Renal cortex interstitium (tissue), 3 donors: ENCODE results near the gene LCE1F. TPM values are rescaled to one million over a fixed set of nuclear protein-coding genes. Genes with fewer than 3 reads are reported as not detected.

Experiments
- polyA plus RNA-seq, 3 donors: library from polyadenylated mRNA; unstranded; fragments of 120-200 nt; gene quantifications; one replicate each; pipeline ENCODE4 v1.2.1, GENCODE V29; 2013; ENCODE audit not compliant: insufficient read length in 3 of 3

LCE1F gene
- polyA plus RNA-seq, 3 donors = not detected

Other genes starting within 250 kb of the LCE1F start
- not detected for gene LCE3E, start 208.4 kb upstream of the LCE1F start, polyA plus RNA-seq
- not detected for gene LCE3D, start 194.6 kb upstream of the LCE1F start, polyA plus RNA-seq
- not detected for gene LCE3C, start 174.9 kb upstream of the LCE1F start, polyA plus RNA-seq
- gene LCE3B, start 161.3 kb upstream of the LCE1F start, polyA plus RNA-seq = not detected
- not detected for gene LCE3A, start 152.0 kb upstream of the LCE1F start, polyA plus RNA-seq
- gene LCE2D, start 111.8 kb upstream of the LCE1F start, polyA plus RNA-seq = not detected
- not detected for gene LCE2C, start 99.9 kb upstream of the LCE1F start, polyA plus RNA-seq
- gene LCE2B, start 89.0 kb upstream of the LCE1F start, polyA plus RNA-seq = not detected
- not detected for gene LCE2A, start 76.8 kb upstream of the LCE1F start, polyA plus RNA-seq
- gene LCE4A, start 67.0 kb upstream of the LCE1F start, polyA plus RNA-seq = not detected
- not detected for gene KPRP, start 17.1 kb upstream of the LCE1F start, polyA plus RNA-seq
- not detected for gene LCE1E, start 11.1 kb downstream of the LCE1F start, polyA plus RNA-seq
- not detected for gene LCE1D, start 21.6 kb downstream of the LCE1F start, polyA plus RNA-seq
- not detected for gene LCE1C, start 31.5 kb downstream of the LCE1F start, polyA plus RNA-seq
- not detected for gene LCE1B, start 36.8 kb downstream of the LCE1F start, polyA plus RNA-seq
- not detected for gene LCE1A, start 52.3 kb downstream of the LCE1F start, polyA plus RNA-seq
- gene LCE6A, start 67.7 kb downstream of the LCE1F start, polyA plus RNA-seq = not detected
- not detected for gene LCE7A, start 84.9 kb downstream of the LCE1F start, polyA plus RNA-seq
- gene SMCP, start 103.2 kb downstream of the LCE1F start, polyA plus RNA-seq = not detected
- gene IVL, start 133.4 kb downstream of the LCE1F start, polyA plus RNA-seq = under 1 TPM in 2 of 3 donors, not detected in 1; 0.09 to 0.16 TPM
- gene SPRR5, start 172.1 kb downstream of the LCE1F start, polyA plus RNA-seq = not detected
- not detected for gene SPRR4, start 195.5 kb downstream of the LCE1F start, polyA plus RNA-seq
- gene SPRR1A, start 208.9 kb downstream of the LCE1F start, polyA plus RNA-seq = not detected
- not detected for gene SPRR3, start 226.6 kb downstream of the LCE1F start, polyA plus RNA-seq